H1 (cell line): ENCODE results near the gene AURKB. TPM values are rescaled to one million over a fixed set of nuclear protein-coding genes. Genes with fewer than 3 reads are reported as not detected.

ENCODE experiments used
- ASH2L ChIP-seq: fragments of 200-600, 300-600 bp; sonication (generic); IDR thresholded peaks from one replicate; pipeline ENCODE4 v1.7.1; 2017; ENCODE audit warnings: low read length
- CBX8 ChIP-seq: fragments of 300-800, 300-1000 bp; sonication (generic); IDR thresholded peaks from 2 replicates; pipeline ENCODE4 v1.7.1; 2016; ENCODE audit warnings: low read depth, low read length, borderline replicate concordance
- CEBPB ChIP-seq: IDR thresholded peaks from 2 replicates; pipeline ENCODE4 v1.6.1; 2012; ENCODE audit warnings: low read depth, low read length
- MAFK ChIP-seq: IDR thresholded peaks from 2 replicates; pipeline ENCODE4 v1.6.1; 2012; ENCODE audit warnings: low read depth, mild to moderate bottlenecking, improper control_type of control experiment, low read length
- NANOG ChIP-seq: IDR thresholded peaks from 2 replicates; pipeline ENCODE4 v1.6.1; 2011; ENCODE audit warnings: low read length, low read depth, mild to moderate bottlenecking, inconsistent platforms; ENCODE audit not compliant: insufficient read depth, poor library complexity, severe bottlenecking
- PHF8 ChIP-seq: fragments of 200-600 bp; sonication (generic); conservative IDR thresholded peaks from 2 replicates; pipeline ENCODE4 v1.7.1; 2012; ENCODE audit warnings: low read depth, mild to moderate bottlenecking, inconsistent platforms, low read length, moderate library complexity
- RBBP5 ChIP-seq: IDR thresholded peaks from 2 replicates; pipeline ENCODE4 v1.7.1; 2012; ENCODE audit warnings: low read depth, mild to moderate bottlenecking, inconsistent platforms, low read length, moderate library complexity, borderline replicate concordance
- RXRA ChIP-seq: IDR thresholded peaks from 2 replicates; pipeline ENCODE4 v1.6.1; 2011; ENCODE audit warnings: low read depth, mild to moderate bottlenecking, low read length, moderate library complexity; ENCODE audit not compliant: insufficient read depth
- polyA plus RNA-seq, 7 experiments: library from polyadenylated mRNA; depleted of rRNA in 3 of 7; stranded (reverse) in 5 of 7; unstranded in 2 of 7; fragments of >200 nt in 5 of 7; fragments of 200-250 nt in 2 of 7; gene quantifications; 1 replicate in 5 of 7; 2 replicates in 1 of 7; 4 replicates in 1 of 7; pipeline versions ENCODE4 v1.2.1 to v1.2.3, GENCODE V29; 2011 to 2013; ENCODE audit warnings: missing spikeins in 2 of 7, mixed read lengths in 2 of 7
- total RNA-seq: library from RNA; stranded (reverse); fragmentation: NEBNext Ultra II Directional; extraction: Animal tissue kit (Norgen Biotek cat#: 25700); gene quantifications from 2 replicates; pipeline ENCODE4 v1.2.1, GENCODE V29; 2021
- TF ChIP-seq, protein P1 (sequence below): IDR thresholded peaks from 2 replicates; pipeline ENCODE4 v1.6.1; 2012; ENCODE audit warnings: low read length, inconsistent platforms
- TF ChIP-seq, protein P2 (sequence below): IDR thresholded peaks from 2 replicates; pipeline ENCODE4 v1.6.1; 2011; ENCODE audit warnings: low read depth, mild to moderate bottlenecking, low read length; ENCODE audit not compliant: insufficient read depth

AURKB gene
- total and polyA plus RNA-seq, 2 of the 8 experiments (the other 6 are each of a cell fraction or from before 2014, with no cell fraction given) = 102 to 160 TPM

DNA sequence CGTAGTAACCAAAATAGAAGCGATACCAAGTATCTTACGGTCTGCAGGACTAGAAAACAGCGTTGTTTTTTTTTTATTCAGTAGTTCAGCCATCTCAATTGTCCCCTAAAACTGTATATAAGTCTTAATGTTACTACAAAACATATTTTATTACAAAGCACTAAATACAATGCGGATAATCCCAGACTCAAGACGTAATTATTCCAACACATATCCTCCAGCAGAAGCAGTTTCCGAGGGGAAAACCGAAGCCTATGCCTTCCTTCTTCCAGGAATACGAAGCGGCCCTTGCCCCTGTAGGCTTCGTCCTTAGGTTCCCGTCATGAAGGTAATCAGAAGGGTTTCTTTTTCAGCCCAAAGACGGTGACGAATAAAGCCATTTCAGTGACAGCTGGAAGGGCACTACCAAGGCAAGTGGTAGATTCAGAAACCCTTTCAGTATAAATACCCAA, 36.5 kb downstream of the AURKB start (continued):
- no peak for TF ChIP-seq CBX8
- TF ChIP-seq RXRA = no peak
- TF ChIP-seq PHF8 = no peak
- TF ChIP-seq MAFK = peak; percentile 94
- TF ChIP-seq, protein P1, sequence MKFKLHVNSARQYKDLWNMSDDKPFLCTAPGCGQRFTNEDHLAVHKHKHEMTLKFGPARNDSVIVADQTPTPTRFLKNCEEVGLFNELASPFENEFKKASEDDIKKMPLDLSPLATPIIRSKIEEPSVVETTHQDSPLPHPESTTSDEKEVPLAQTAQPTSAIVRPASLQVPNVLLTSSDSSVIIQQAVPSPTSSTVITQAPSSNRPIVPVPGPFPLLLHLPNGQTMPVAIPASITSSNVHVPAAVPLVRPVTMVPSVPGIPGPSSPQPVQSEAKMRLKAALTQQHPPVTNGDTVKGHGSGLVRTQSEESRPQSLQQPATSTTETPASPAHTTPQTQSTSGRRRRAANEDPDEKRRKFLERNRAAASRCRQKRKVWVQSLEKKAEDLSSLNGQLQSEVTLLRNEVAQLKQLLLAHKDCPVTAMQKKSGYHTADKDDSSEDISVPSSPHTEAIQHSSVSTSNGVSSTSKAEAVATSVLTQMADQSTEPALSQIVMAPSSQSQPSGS = no peak
- TF ChIP-seq NANOG = no peak
- TF ChIP-seq ASH2L = peak; percentile 54
- no peak for TF ChIP-seq CEBPB
- TF ChIP-seq RBBP5 = no peak
- TF ChIP-seq, protein P2, sequence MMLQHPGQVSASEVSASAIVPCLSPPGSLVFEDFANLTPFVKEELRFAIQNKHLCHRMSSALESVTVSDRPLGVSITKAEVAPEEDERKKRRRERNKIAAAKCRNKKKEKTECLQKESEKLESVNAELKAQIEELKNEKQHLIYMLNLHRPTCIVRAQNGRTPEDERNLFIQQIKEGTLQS = no peak
